ENCODE data around the gene NOTCH3.

DNA sequence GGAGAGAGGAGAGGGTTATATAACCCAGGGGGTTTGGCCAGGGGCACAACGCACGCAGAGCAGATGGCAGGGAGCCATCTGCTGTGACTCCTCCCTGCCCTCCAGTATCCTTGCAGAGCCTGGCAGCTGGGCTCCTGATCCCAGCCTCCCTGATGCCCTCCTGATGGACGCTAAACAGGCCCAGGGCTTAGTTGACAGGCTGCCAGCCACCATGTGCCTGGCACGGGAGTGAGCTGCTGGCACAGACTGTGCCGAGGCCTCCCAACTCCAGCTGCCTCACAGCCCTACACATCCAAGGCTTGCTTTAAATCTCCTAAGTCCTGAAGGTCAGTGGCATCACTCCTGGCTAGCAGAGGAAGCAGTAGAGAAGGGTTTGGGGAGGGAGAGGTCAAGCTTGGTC lies 76.9 kb downstream of the NOTCH3 start:
- TF ChIP-seq, protein P1, sequence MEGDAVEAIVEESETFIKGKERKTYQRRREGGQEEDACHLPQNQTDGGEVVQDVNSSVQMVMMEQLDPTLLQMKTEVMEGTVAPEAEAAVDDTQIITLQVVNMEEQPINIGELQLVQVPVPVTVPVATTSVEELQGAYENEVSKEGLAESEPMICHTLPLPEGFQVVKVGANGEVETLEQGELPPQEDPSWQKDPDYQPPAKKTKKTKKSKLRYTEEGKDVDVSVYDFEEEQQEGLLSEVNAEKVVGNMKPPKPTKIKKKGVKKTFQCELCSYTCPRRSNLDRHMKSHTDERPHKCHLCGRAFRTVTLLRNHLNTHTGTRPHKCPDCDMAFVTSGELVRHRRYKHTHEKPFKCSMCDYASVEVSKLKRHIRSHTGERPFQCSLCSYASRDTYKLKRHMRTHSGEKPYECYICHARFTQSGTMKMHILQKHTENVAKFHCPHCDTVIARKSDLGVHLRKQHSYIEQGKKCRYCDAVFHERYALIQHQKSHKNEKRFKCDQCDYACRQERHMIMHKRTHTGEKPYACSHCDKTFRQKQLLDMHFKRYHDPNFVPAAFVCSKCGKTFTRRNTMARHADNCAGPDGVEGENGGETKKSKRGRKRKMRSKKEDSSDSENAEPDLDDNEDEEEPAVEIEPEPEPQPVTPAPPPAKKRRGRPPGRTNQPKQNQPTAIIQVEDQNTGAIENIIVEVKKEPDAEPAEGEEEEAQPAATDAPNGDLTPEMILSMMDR (IDR thresholded peaks at IDR 0.05) = no peak
- TF ChIP-seq ZFX (IDR thresholded peaks at IDR 0.05; ENCODE audit: borderline replicate concordance) = no peak
